NB4 (cell line): ENCODE data around the gene DEPDC1B.
"Not testable (repeated sequence)": the region's sequence is repeated elsewhere in the genome, so short reads cannot be mapped to it uniquely, and the experiment has no call there.

Source experiments
- DNase-seq: peaks from one replicate; pipeline ENCODE4 v3.0.0; 2010; ENCODE audit warnings: low read depth
- H3K4me3 ChIP-seq: one replicate; pipeline ENCODE4 v1.5.1; 2011; ENCODE audit warnings: mild to moderate bottlenecking, low read depth, low read length, moderate library complexity
- MYC ChIP-seq: IDR thresholded peaks from 2 replicates; pipeline ENCODE4 v1.6.1; 2011; ENCODE audit warnings: low read depth, low read length
- POLR2A ChIP-seq: IDR thresholded peaks from 2 replicates; pipeline ENCODE4 v1.6.1; 2011; ENCODE audit warnings: mild to moderate bottlenecking; ENCODE audit not compliant: insufficient read length; ENCODE audit errors: extremely low read depth
- TF ChIP-seq, protein P1 (sequence below): IDR thresholded peaks from 2 replicates; pipeline ENCODE4 v1.6.1; 2011; ENCODE audit warnings: low read depth, low read length
- TF ChIP-seq, protein P2 (sequence below): IDR thresholded peaks from one replicate; pipeline ENCODE4 v1.5.1; 2012; ENCODE audit warnings: low read depth, low read length

DEPDC1B gene

DNA sequence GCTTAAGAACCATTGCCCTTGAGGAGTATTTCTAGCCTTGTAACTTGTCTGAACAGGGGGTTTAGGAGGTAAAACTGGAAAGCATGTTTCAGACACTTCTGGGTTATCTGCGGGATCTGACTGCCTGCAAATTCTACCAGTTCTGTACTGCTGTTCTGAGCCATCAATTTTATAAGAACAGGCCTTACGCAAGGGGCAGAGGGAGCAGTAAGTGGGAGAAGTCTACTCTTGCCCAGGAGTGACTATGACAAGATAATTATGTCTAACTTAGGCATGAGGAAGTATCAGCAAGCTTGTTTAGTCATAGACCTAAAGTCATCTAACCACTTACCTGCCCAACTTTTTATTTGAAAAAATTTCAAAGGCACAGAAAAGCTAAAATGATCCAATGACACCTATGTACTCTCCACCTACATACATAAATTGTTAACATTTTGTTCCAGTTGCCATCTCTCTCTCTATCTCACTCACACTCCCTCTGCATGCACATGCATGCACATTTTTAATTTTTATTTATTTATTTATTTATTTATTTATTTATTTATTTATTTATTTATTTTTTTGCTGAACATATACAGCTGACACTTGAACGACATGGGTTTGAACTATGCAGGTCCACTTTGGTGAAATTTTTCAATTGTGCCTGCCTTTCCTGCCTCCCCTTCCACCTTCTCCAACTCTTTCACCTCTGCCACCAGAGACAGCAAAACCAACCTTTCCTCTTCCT lies 18.4 kb upstream of the DEPDC1B start:
- TF ChIP-seq, protein P1, sequence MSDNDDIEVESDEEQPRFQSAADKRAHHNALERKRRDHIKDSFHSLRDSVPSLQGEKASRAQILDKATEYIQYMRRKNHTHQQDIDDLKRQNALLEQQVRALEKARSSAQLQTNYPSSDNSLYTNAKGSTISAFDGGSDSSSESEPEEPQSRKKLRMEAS, result no peak
- TF ChIP-seq MYC (no peak), POLR2A (no peak)
- TF ChIP-seq, protein P2, sequence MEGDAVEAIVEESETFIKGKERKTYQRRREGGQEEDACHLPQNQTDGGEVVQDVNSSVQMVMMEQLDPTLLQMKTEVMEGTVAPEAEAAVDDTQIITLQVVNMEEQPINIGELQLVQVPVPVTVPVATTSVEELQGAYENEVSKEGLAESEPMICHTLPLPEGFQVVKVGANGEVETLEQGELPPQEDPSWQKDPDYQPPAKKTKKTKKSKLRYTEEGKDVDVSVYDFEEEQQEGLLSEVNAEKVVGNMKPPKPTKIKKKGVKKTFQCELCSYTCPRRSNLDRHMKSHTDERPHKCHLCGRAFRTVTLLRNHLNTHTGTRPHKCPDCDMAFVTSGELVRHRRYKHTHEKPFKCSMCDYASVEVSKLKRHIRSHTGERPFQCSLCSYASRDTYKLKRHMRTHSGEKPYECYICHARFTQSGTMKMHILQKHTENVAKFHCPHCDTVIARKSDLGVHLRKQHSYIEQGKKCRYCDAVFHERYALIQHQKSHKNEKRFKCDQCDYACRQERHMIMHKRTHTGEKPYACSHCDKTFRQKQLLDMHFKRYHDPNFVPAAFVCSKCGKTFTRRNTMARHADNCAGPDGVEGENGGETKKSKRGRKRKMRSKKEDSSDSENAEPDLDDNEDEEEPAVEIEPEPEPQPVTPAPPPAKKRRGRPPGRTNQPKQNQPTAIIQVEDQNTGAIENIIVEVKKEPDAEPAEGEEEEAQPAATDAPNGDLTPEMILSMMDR, result no peak
- no peak overlapping the region for H3K4me3 ChIP-seq
- DNase-seq, result peak; percentile 44

DNA sequence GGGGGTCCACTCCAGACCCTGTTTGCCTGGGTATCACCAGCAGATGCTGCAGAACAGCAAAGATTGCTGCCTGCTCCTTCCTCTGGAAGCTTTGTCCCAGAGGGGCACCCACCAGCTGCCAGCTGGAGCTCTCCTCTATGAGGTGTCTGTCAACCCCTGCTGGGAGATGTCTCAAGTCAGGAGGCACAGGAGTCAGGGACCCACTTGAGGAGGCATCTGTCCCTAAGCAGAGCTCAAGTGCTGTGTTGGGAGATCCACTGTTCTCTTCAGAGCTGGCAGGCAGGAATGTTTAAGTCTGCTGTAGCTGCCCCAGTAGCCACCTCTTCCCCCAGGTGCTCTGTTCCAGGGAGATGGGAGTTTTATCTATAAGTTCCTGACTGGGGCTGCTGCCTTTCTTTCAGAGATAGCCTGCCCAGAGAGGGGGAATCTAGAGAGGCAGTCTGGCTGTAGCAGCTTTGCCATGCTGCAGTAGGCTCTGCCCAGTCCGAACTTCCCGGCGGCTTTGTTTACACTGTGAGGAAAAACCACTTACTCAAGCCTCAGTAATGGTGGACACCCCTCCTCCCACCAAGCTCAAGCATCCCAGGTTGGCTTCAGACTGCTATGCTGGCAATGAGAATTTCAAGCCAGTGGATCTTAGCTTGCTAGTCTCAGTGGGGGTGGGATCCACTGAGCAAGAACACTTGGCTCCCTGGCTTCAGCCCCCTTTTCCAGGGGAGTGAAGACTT lies 15.4 kb upstream of the DEPDC1B start:
- not testable (repeated sequence) for DNase-seq

DNA sequence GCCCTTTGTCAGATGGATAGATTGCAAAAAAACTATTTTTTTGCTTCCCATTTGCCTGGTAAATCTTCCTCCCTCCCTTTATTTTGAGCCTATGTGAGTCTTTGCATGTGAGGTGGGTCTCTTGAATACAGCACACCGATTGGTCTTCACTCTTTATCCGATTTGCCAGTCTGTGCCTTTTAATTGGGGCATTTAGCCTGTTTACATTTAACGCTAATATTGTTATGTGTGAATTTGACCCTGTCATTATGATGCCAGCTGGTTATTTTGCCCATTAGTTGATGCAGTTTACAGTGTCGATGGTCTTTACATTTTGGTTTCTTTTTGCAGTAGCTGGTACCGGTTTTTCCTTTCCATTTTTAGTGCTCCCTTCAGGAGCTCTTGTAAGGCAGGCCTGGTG lies 13.0 kb upstream of the DEPDC1B start:
- H3K4me3 ChIP-seq, result no peak overlapping the region
- TF ChIP-seq MYC, result no peak
- no peak for TF ChIP-seq POLR2A
- TF ChIP-seq, protein P2, result no peak
- TF ChIP-seq, protein P1, result no peak
- DNase-seq, result no peak

More for the DNA sequence above, 15.4 kb upstream of the DEPDC1B start:
- not testable (repeated sequence) for H3K4me3 ChIP-seq

DNA sequence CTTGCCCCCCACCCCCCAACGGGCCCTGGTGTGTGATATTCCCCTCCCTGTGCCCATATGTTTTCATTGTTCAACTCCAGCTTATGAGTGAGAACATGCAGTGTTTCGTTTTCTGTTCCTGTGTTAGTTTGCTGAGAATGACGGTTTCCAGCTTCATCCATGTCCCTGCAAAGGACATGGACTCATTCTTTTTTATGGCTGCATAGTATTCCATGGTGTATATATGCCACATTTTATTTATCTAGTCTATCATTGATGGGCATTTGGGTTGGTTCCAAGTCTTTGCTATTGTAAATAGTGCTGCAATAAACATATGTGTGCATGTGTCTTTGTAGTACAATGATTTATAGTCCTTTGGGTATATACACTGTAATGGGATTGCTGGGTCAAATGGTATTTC lies 11.9 kb upstream of the DEPDC1B start:
- not testable (repeated sequence) for H3K4me3 ChIP-seq, DNase-seq

DNA sequence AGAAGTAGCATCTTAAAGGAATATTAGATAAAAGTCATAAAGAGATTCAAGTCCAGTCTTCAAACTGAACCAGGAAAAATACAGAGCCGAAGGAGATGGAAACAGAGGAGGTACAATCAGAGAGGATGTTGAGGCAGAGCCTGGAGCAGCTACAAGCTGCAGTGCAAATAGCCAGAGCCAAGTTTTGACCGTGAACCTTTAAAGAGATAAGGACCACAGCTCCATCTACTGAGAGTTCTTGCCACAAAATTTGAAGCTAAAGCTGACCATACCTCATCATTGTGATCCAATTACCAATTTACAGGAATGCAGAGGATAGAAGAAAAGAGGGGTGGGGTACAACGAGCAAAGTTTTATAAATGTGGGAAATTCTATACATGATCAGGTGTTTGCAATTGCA lies 10.4 kb upstream of the DEPDC1B start:
- no peak overlapping the region for H3K4me3 ChIP-seq
- DNase-seq, result no peak
- TF ChIP-seq MYC, result no peak
- no peak for TF ChIP-seq POLR2A
- TF ChIP-seq, protein P1, result no peak
- TF ChIP-seq, protein P2, result no peak

DNA sequence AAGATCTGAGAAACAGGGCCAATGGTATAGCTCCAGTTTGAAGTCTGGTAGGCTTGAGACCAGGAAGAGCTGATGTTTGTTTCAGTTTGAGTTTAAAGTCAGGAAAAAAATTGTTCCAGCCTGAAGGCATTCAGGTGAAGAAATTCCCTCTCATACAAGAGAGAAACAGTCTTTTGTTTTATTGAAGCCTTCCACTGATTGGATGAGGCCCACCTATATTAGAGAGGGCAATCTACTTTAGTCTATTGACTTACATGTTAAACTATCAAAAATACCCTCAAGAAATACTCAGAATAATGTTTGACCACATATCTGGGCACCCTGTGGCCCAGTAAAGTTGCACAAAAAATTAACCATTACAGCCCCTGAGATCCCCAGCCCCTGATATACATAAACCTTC lies 5.2 kb upstream of the DEPDC1B start:
- DNase-seq, result no peak
- no peak for TF ChIP-seq POLR2A
- TF ChIP-seq, protein P2, result no peak
- TF ChIP-seq MYC, result no peak
- TF ChIP-seq, protein P1, result no peak
- H3K4me3 ChIP-seq, result no peak overlapping the region
